ENCODE data around the gene SOX2. TPM values are rescaled to one million over a fixed set of nuclear protein-coding genes. Genes with fewer than 3 reads are reported as not detected.

Gene SOX2
- total RNA-seq, 3 donors from 2014 or later: 0.08 TPM; not detected in 2

DNA sequence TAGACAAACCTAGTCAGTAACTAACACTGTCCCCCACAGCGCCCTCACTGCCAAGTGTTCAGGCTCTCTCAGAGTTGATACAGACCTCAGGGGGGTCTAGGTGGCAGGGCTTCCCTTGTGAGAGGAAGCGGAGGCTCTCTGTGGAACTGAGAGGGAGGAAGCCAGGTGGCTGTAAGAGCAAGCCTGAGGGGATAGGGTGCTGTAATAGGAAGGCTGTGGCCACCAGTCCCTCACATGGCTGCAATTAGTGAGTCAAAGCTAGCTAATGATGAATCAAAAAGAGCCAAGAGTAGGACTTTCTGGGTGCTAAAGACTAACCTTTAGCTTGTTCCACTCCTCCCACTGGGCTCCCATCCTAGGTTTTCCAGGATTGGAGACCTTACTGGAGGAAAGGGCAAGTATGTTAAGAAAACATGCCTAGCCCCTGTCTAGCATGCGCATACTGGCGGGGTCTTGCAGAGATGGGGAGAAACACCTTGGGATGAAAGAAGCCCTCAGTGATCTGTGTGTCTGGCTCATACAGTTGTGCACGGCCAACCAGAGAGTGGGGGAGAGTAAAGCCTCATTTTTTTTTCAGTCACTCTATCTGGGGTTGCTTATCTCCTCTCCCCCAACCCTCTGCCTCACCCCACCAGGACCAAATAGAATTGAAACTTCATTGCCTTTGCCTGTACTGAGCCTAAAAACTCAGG is 13.3 kb upstream of the SOX2 start:
- DNase-seq: no peak
- H3K36me3 Mint-ChIP-seq (ENCODE audit: insufficient read depth): no peaks in the 10 kb centered on the region
- ATAC-seq: no peak
- peaks cover 81% of the 10 kb centered on the region for H3K27me3 Mint-ChIP-seq (ENCODE audit: low read depth)
- H3K9me3 Mint-ChIP-seq: peaks cover 6% of the 10 kb centered on the region
- no peak overlapping the region for H3K4me3 Mint-ChIP-seq
- peaks cover 19% of the 10 kb centered on the region for H3K4me1 Mint-ChIP-seq (ENCODE audit: low read depth)

DNA sequence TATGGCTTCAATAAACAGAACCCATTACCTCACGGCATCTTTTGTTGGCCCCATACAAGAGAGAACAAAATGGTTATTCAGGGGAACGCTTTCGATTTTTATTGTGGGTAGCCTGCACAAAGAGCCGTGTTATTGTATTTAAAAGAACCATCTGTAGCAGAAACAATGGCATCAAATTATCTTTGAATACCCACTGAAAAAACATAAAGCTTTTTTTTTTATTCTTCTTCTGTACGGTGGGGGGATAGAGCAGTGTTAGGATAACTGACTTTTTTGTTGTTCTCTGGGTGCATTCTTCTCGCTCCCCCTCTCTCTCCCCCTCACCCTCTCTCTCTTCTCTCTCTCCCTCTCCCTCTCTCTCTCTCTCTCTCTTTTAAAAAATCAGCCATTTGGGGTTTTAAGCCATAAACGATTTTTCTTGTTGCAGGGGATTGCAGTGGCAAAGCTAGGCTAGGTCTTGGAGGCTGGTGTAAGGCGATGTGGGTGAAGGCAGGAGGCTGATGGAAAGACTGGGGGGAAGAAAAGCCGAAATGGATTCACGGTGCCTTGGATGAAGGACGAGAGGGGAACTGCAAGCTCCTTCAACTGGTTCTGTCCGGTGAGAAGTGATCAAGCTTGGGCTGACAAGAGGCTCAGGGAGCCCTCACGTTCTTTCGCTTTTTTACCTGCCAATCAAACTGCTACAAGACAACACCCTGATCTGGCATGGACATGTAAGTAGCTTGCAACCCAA is 12.4 kb upstream of the SOX2 start:
- DNase-seq (no peak), ATAC-seq (no peak)
- H3K36me3 Mint-ChIP-seq (ENCODE audit: insufficient read depth): no peaks in the 10 kb centered on the region
- no peak overlapping the region for H3K4me3 Mint-ChIP-seq
- H3K27me3 Mint-ChIP-seq (ENCODE audit: low read depth): peaks cover 84% of the 10 kb centered on the region
- peaks cover 6% of the 10 kb centered on the region for H3K9me3 Mint-ChIP-seq
- peaks cover 19% of the 10 kb centered on the region for H3K4me1 Mint-ChIP-seq (ENCODE audit: low read depth)

DNA sequence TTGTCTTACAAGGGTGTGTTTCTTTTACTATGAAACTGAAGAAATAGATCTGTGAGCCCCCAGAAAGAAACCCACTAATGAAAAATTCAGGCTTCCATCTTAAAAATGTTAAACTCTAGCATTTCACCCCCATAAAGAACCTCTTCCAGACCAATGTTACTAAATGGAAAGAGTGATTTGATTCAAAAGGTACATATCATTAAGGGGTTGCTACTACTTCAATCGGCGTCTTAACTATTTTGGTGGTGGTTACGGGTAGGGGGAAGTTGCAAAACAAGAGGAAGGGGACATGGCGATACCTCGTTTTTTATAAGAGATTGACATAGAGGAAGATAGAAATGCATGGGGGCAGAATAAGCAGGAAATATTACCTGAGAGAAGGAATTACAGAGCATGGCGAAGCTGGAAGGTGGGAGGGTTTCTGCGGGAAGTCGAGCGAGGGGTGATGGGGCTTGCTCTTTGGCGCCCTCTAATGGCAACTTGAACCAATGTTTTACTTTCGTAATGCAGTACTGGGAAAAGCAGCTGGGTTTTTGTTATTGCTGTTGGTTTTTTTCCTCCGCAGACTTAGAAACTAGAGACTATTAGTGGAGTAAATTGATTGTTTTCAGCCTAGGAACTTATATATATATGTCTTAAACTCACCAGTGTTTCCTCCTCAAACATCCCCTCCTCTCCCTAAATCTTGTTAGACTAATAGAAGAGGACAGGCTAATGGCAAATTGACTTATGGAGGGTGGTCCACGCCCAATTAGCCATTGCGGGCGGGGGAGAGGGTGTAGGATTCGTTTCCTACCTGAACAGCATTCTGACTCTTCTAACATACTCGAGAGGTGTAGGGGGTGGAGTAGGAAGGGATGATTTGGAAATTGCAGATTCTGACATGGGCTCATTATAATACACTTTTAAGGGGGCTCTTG is 11.3 kb upstream of the SOX2 start:
- H3K4me3 Mint-ChIP-seq: peak overlapping the region; percentile 17
- no peak for DNase-seq
- H3K4me1 Mint-ChIP-seq (ENCODE audit: low read depth): peaks cover 19% of the 10 kb centered on the region
- no peaks in the 10 kb centered on the region for H3K36me3 Mint-ChIP-seq (ENCODE audit: insufficient read depth)
- H3K9me3 Mint-ChIP-seq: peaks cover 6% of the 10 kb centered on the region
- peaks cover 89% of the 10 kb centered on the region for H3K27me3 Mint-ChIP-seq (ENCODE audit: low read depth)
- ATAC-seq: peak in 1 of 2 donors; percentile 44

DNA sequence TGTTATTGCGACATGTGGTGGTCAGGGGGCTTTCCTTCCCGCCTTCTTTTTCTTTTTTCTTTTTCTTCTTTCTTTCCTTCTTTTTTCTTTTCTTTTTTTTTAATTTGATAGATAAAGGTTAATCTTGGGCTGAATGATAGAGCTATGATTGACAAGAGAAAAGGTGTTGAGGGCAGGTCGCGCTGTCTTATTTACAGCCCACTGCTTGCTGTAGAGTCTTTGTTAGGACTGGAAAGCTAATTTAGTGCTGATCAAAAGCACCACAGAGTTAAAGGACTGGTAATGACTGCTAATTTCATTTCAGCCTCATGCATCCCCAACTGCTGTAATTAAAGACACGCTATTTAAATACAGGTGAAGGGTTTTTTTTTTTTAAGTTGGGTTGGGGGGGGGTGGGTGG is 10.6 kb upstream of the SOX2 start:
- Mint-ChIP-seq H3K9me3 (peaks cover 6% of the 10 kb centered on the region), H3K36me3 (ENCODE audit: insufficient read depth) (no peaks in the 10 kb centered on the region), H3K27me3 (ENCODE audit: low read depth) (peaks cover 89% of the 10 kb centered on the region), H3K4me1 (ENCODE audit: low read depth) (peaks cover 17% of the 10 kb centered on the region), H3K4me3 (no peak overlapping the region)
- DNase-seq: no peak
- ATAC-seq: no peak

DNA sequence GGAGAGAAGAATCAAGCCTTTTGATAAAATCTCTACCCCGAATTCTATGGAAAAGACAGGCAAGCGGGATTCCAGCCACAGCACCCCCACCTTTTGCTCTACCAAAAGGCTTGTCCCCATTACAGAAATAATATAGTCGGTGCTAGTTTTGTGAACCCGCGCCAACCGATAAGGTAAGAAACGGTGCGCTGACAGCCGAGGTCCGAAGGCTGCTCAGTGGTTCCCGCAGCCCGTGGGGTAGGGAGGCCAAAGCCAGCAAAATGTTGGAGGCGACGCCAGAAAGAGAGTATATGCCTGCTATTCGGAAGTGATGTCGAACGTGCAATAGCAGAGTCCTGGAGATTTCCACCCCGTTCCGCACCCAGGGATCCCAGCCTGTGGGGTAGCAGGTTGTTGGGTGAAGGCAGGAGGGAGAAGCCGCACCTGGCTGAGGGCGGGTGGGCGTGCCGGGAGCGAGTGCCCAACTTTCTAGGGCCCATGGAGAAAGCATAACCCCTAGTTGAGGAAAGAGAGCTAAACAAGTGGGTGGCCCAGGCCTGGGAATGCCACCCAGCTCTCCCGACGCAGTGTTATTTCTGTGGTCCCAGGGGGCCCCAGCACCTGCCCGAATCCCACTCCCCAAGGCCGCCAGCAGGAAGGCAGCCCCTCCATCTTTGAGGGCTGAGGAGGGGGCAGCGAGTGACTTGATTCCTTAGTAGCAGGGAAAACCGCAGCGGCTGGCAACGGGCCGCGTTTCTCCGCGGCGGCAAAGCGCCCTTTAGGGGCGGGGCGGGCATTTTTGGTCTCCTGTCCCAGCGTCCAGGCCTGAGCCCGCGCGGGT is 7.9 kb upstream of the SOX2 start:
- Mint-ChIP-seq H3K4me3 (no peak overlapping the region), H3K36me3 (ENCODE audit: insufficient read depth) (no peaks in the 10 kb centered on the region), H3K4me1 (ENCODE audit: low read depth) (peaks cover 14% of the 10 kb centered on the region), H3K27me3 (ENCODE audit: low read depth) (peaks cover 85% of the 10 kb centered on the region), H3K9me3 (no peaks in the 10 kb centered on the region)
- DNase-seq (no peak), ATAC-seq (no peak)

DNA sequence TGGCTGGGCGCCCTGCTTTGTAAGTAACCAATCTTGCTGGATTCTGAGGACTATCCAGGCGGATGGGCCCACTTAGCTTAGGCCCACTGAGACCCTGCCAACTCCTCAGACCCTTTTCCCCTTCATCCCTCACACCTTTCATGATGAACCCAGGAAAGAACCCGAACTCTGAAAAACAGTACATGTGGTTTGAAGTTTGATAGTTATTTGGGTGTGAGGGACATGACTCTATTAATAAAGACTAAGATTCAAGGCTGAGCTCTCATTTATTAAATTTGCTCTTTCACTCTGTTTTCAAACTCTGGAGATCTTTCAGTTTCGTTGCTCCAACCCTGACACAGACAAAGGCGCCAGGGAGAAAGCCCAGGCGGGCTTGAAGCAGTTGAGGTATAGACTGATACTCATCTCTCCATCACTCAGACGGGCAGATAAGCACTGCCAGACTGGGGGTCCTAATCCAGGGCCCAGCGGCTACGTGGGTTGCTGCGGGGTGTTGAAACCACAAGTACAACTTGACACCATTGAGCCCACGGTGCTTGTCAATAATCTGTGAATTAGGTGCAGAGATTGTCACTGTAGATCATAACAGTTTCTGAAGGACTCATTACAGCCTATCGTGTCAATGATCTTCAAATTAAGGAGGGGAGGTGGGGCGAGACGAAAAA is 7.2 kb upstream of the SOX2 start:
- DNase-seq: no peak
- Mint-ChIP-seq H3K9me3 (no peaks in the 10 kb centered on the region), H3K4me3 (no peak overlapping the region), H3K27me3 (ENCODE audit: low read depth) (peaks cover 86% of the 10 kb centered on the region), H3K4me1 (ENCODE audit: low read depth) (peaks cover 14% of the 10 kb centered on the region), H3K36me3 (ENCODE audit: insufficient read depth) (no peaks in the 10 kb centered on the region)
- no peak for ATAC-seq

DNA sequence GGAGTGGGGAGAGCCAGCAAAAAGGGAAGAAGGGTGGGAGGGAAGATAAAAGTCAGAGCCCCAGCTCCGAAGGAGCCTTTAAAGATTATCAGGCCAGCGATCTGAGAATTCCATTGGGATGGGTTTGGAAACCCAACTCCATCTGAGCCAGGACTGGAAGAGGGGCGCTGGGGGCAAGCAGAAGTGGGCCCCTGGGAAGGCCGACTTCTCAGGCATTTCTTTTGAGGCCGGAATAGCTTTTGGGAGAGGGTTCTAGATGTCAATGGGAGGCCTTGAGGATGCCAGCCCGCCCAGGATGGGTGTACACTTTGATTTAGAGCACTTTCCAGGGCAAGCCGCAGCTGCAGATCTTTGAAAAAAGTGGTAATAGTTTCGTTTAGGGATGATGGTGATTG is 6.6 kb upstream of the SOX2 start:
- ATAC-seq: no peak

DNA sequence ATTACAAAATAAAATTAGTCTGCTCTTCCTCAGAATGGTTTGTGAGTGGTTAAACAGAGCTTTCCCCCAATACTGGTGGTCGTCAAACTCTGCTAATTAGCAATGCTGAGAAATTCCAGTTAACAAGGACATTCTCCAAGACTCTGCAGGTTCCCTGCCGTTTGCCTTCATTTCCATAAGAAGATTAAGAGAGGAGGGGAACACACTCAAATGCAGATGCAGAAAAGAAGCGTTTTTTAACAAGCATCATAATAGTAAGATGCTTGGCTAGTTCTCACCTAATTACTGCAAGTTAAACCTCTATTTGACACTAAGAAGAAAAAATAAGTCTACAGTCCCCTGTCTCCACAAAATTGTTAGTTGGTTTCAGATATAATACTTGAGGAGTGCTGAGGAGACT is 3.7 kb upstream of the SOX2 start:
- DNase-seq: no peak
- Mint-ChIP-seq H3K27me3 (ENCODE audit: low read depth) (peaks cover 68% of the 10 kb centered on the region), H3K4me1 (ENCODE audit: low read depth) (peaks cover 8% of the 10 kb centered on the region), H3K9me3 (no peaks in the 10 kb centered on the region), H3K36me3 (ENCODE audit: insufficient read depth) (no peaks in the 10 kb centered on the region), H3K4me3 (no peak overlapping the region)
- no peak for ATAC-seq

More for the DNA sequence above, 6.6 kb upstream of the SOX2 start:
- H3K36me3 Mint-ChIP-seq (ENCODE audit: insufficient read depth): no peaks in the 10 kb centered on the region
- peaks cover 19% of the 10 kb centered on the region for H3K4me1 Mint-ChIP-seq (ENCODE audit: low read depth)
- H3K27me3 Mint-ChIP-seq (ENCODE audit: low read depth): peaks cover 86% of the 10 kb centered on the region
- no peaks in the 10 kb centered on the region for H3K9me3 Mint-ChIP-seq
- H3K4me3 Mint-ChIP-seq: no peak overlapping the region
- DNase-seq: no peak

DNA sequence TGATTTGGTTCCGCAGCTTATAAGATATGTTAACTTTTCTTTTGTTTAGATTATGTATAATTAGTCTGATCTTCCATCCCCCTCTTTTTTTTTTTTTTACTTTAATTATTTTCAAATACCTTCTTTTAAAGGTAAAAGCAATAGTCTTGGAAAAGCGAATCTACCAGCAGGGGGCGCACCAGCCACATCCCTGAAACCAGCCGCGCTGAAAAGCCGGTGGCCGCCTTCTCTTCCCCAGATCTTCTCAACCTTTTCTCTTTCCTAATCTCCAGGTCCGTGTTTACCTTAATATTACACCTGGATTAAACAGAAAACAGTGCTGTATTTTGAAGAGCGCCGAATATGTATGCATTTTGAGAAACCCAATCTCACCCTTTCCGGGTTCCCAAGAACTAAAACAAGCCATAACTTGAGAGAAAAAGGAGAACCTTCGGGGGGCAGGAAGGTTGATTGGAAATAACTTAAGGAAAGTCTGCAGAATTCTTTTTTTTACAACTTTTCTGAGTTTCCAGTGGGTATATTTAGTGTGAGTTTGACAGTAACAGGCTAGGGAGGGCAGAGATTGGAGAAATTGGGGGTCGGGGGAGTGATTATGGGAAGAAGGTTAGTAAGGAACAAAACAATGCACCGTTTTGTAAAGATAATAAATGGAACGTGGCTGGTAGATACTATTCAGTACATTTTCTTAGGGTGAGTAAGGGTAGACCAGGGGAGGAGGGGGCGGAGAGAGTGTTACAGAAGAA is 2.0 kb upstream of the SOX2 start:
- Mint-ChIP-seq H3K27me3 (ENCODE audit: low read depth) (peaks cover 68% of the 10 kb centered on the region), H3K9me3 (peaks cover 3% of the 10 kb centered on the region), H3K4me1 (ENCODE audit: low read depth) (peaks cover 8% of the 10 kb centered on the region), H3K4me3 (no peak overlapping the region), H3K36me3 (ENCODE audit: insufficient read depth) (no peaks in the 10 kb centered on the region)
- ATAC-seq: no peak
- DNase-seq: peak; percentile 38

DNA sequence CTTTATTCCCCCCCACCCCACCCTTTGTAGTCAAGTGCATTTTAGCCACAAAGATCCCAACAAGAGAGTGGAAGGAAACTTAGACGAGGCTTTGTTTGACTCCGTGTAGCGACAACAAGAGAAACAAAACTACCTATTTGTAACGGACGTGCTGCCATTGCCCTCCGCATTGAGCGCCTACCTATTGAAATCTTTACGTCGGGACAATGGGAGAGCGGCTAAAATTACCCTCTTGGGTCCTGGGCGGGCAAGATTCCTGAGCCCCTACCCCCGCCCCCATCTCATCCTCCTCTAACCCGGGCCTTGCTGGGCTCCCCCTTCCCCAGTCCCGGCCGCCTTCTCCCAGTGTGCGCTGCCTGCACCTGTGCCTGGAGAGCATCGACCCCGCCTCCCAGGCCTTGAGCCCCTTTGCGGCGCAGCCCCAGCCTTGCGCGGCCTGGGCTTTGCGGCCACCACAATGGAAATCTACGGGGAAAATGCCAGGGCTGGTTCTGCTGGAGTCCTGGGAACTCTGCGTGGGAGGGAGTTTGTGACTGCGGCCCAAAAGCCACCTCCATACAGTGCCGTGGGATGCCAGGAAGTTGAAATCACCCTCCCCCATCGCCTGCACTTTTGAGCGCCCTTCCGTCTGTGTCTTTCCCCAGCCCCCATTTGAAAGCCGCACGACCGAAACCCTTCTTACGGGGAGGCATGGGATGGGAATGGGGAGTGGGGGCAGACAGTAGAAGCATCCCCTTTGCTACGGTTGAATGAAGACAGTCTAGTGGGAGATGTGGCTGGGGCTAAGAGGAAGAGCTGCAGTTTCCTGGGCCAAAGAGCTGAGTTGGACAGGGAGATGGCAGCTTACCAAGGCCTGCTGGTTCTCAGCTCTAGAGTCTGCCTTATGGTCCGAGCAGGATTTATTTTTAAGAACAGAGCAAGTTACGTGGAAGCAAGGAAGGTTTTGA is 1.1 kb upstream of the SOX2 start:
- H3K9me3 Mint-ChIP-seq: peaks cover 4% of the 10 kb centered on the region
- H3K36me3 Mint-ChIP-seq (ENCODE audit: insufficient read depth): no peaks in the 10 kb centered on the region
- H3K4me3 Mint-ChIP-seq: no peak overlapping the region
- H3K27me3 Mint-ChIP-seq (ENCODE audit: low read depth): peaks cover 67% of the 10 kb centered on the region
- DNase-seq (no peak), ATAC-seq (no peak)
- peaks cover 8% of the 10 kb centered on the region for H3K4me1 Mint-ChIP-seq (ENCODE audit: low read depth)

DNA sequence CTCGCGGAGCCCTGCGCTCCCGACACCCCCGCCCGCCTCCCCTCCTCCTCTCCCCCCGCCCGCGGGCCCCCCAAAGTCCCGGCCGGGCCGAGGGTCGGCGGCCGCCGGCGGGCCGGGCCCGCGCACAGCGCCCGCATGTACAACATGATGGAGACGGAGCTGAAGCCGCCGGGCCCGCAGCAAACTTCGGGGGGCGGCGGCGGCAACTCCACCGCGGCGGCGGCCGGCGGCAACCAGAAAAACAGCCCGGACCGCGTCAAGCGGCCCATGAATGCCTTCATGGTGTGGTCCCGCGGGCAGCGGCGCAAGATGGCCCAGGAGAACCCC is 464 bp downstream of the SOX2 start:
- DNase-seq (no peak), ATAC-seq (no peak)
- Mint-ChIP-seq H3K27me3 (ENCODE audit: low read depth) (peaks cover 70% of the 10 kb centered on the region), H3K4me3 (no peak overlapping the region), H3K4me1 (ENCODE audit: low read depth) (peaks cover 8% of the 10 kb centered on the region), H3K9me3 (peaks cover 9% of the 10 kb centered on the region), H3K36me3 (ENCODE audit: insufficient read depth) (peaks cover 2% of the 10 kb centered on the region)

DNA sequence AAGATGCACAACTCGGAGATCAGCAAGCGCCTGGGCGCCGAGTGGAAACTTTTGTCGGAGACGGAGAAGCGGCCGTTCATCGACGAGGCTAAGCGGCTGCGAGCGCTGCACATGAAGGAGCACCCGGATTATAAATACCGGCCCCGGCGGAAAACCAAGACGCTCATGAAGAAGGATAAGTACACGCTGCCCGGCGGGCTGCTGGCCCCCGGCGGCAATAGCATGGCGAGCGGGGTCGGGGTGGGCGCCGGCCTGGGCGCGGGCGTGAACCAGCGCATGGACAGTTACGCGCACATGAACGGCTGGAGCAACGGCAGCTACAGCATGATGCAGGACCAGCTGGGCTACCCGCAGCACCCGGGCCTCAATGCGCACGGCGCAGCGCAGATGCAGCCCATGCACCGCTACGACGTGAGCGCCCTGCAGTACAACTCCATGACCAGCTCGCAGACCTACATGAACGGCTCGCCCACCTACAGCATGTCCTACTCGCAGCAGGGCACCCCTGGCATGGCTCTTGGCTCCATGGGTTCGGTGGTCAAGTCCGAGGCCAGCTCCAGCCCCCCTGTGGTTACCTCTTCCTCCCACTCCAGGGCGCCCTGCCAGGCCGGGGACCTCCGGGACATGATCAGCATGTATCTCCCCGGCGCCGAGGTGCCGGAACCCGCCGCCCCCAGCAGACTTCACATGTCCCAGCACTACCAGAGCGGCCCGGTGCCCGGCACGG is 991 bp downstream of the SOX2 start:
- Mint-ChIP-seq H3K4me1 (ENCODE audit: low read depth) (peaks cover 8% of the 10 kb centered on the region), H3K9me3 (peaks cover 9% of the 10 kb centered on the region), H3K27me3 (ENCODE audit: low read depth) (peaks cover 71% of the 10 kb centered on the region), H3K4me3 (no peak overlapping the region), H3K36me3 (ENCODE audit: insufficient read depth) (peaks cover 2% of the 10 kb centered on the region)
- no peak for DNase-seq
- ATAC-seq: peak; percentile 10 to 38

Data from activated T-cell treated with anti-CD3 and anti-CD28 coated beads, Interleukin-2, amount 50 U/mL, for 4 hours (primary cell).